Measurements from ENCODE around the gene FTO. TPM values are rescaled to one million over a fixed set of nuclear protein-coding genes. Genes with fewer than 3 reads are reported as not detected.

The FTO gene
- total and polyA plus RNA-seq, 2 experiments from 2014 or later = 46.8 to 77.7 TPM

GRCh38 chr16:54200161-54200534 lies 496.2 kb downstream of the FTO start:
- no peaks in the 10 kb centered on the region for H3K79me2 ChIP-seq
- TF ChIP-seq EZH2phosphoT487 (IDR thresholded peaks at IDR 0.05; ENCODE audit: low read depth, severe bottlenecking, unreplicated experiment) (no peak), EZH2 (IDR thresholded peaks at IDR 0.05; ENCODE audit: borderline replicate concordance) (no peak), CTCF (IDR thresholded peaks at IDR 0.05; ENCODE audit: poor library complexity) (no peak)
- no peaks in the 10 kb centered on the region for H3K9me3 ChIP-seq (ENCODE audit: low read depth)
- DNase-seq (ENCODE audit: low spot score) = no peak
- H3K27me3 ChIP-seq = no peaks in the 10 kb centered on the region
- no peaks in the 10 kb centered on the region for H3K4me1 ChIP-seq (ENCODE audit: insufficient read depth)
- no peaks in the 10 kb centered on the region for H3K36me3 ChIP-seq (replicated peaks; ENCODE audit: insufficient read depth, low read depth)
- no peaks in the 10 kb centered on the region for H4K20me1 ChIP-seq (ENCODE audit: insufficient read depth, poor library complexity, severe bottlenecking)
- no peak overlapping the region for H3K27ac ChIP-seq
- no peak overlapping the region for H3K4me2 ChIP-seq
- H3K4me3 ChIP-seq = no peak overlapping the region
- H2AFZ ChIP-seq = no peak overlapping the region
- 99% methylated on average over 3 of the region's 3 CpGs for WGBS (ENCODE audit: low lambda C conversion rate, missing lambda C conversion rate)
- H3K9me2 ChIP-seq (replicated peaks; ENCODE audit: insufficient read depth) = no peaks in the 10 kb centered on the region

- H3K9me3 ChIP-seq (ENCODE audit: low read depth) = no peaks in the 10 kb centered on the region
- H3K36me3 ChIP-seq (replicated peaks; ENCODE audit: insufficient read depth, low read depth) = no peaks in the 10 kb centered on the region
- 70% methylated on average over 1 of the region's 1 CpG for WGBS (ENCODE audit: low lambda C conversion rate, missing lambda C conversion rate)
- H3K4me2 ChIP-seq = no peak overlapping the region
- H2AFZ ChIP-seq = no peak overlapping the region
- no peaks in the 10 kb centered on the region for H3K79me2 ChIP-seq
- H4K20me1 ChIP-seq (ENCODE audit: insufficient read depth, poor library complexity, severe bottlenecking) = no peaks in the 10 kb centered on the region
- no peak overlapping the region for H3K4me3 ChIP-seq
- no peak for DNase-seq (ENCODE audit: low spot score)
- no peaks in the 10 kb centered on the region for H3K4me1 ChIP-seq (ENCODE audit: insufficient read depth)
- no peak overlapping the region for H3K27ac ChIP-seq
- H3K27me3 ChIP-seq = no peaks in the 10 kb centered on the region
- TF ChIP-seq CTCF (IDR thresholded peaks at IDR 0.05; ENCODE audit: poor library complexity) = no peak
- TF ChIP-seq EZH2phosphoT487 (IDR thresholded peaks at IDR 0.05; ENCODE audit: low read depth, severe bottlenecking, unreplicated experiment) = no peak
- TF ChIP-seq EZH2 (IDR thresholded peaks at IDR 0.05; ENCODE audit: borderline replicate concordance) = no peak
- no peaks in the 10 kb centered on the region for H3K9me2 ChIP-seq (replicated peaks; ENCODE audit: insufficient read depth)
Observed at GRCh38 chr16:54200720-54201119, 496.8 kb downstream of the FTO start.

GRCh38 chr16:54201200-54201599 lies 497.2 kb downstream of the FTO start:
- Histone ChIP-seq H3K79me2 (no peaks in the 10 kb centered on the region), H4K20me1 (ENCODE audit: insufficient read depth, poor library complexity, severe bottlenecking) (no peaks in the 10 kb centered on the region), H3K4me2 (no peak overlapping the region), H3K27ac (no peak overlapping the region), H2AFZ (no peak overlapping the region), H3K4me1 (ENCODE audit: insufficient read depth) (no peaks in the 10 kb centered on the region), H3K9me3 (ENCODE audit: low read depth) (no peaks in the 10 kb centered on the region), H3K36me3 (replicated peaks; ENCODE audit: insufficient read depth, low read depth) (no peaks in the 10 kb centered on the region), H3K4me3 (no peak overlapping the region), H3K27me3 (no peaks in the 10 kb centered on the region), H3K9me2 (replicated peaks; ENCODE audit: insufficient read depth) (no peaks in the 10 kb centered on the region)
- 95% methylated on average over 4 of the region's 4 CpGs for WGBS (ENCODE audit: low lambda C conversion rate, missing lambda C conversion rate)
- no peak for DNase-seq (ENCODE audit: low spot score)
- no peak for TF ChIP-seq CTCF (IDR thresholded peaks at IDR 0.05; ENCODE audit: poor library complexity)

Small RNA genes within 50 kb of the gene (small RNA-seq; reads per million reads assigned to genes)
- gene AC007347.2 = not detected

Other genes starting within 250 kb of the FTO start
- gene AKTIP, start 200.9 kb upstream of the FTO start, total RNA-seq = 29.5 and 43.7 TPM in 2 replicates
- gene AKTIP, start 200.9 kb upstream of the FTO start, polyA plus RNA-seq = 24.3 and 38.6 TPM in 2 replicates
- gene RPGRIP1L, start 297 bp upstream of the FTO start, total RNA-seq = 6.9 and 9.5 TPM in 2 replicates
- 5.8 and 6.5 TPM in 2 replicates for gene RPGRIP1L, start 297 bp upstream of the FTO start, polyA plus RNA-seq

All from hepatocyte (in vitro differentiated cells).